Effector CD8-positive, alpha-beta T cell (primary cell): ENCODE results near the gene OR10G4.
"Not testable (repeated sequence)": the region's sequence is repeated elsewhere in the genome, so short reads cannot be mapped to it uniquely, and the experiment has no call there.

Experiments
- DNase-seq: peaks from one replicate; lab custom pipeline; 2025; lab: John Stamatoyannopoulos, UW
- total RNA-seq, 4 experiments: gene quantifications; one replicate each; lab custom pipeline; 2026; lab: John Stamatoyannopoulos, UW

Gene OR10G4, protein sequence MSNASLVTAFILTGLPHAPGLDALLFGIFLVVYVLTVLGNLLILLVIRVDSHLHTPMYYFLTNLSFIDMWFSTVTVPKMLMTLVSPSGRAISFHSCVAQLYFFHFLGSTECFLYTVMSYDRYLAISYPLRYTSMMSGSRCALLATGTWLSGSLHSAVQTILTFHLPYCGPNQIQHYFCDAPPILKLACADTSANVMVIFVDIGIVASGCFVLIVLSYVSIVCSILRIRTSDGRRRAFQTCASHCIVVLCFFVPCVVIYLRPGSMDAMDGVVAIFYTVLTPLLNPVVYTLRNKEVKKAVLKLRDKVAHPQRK
- 0 reads per million in 4 experiments for total RNA-seq

DNA sequence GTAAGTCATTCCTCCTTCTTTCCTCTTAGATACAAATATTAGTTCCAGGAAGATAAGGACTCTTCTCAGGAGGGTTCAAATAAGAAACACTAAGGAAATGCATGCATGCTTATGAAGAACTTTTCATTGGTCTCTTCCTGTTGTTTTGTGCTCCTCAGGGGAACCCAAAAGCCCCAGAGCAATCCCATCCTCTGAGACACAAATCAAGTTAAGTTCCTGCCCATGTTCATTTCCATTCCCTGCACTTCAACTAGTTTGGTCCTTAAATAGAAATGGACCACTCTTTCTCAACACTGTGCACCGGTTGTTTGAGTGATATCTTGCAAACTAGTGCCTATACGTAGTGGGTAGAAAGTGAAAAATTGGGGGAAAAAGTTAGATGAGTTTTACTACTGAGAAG lies at the start of gene OR10G4:
Gene OR10G4, plus strand, starts transcription at position 301 of the 400 bp plus-strand sequence. CDS start 2,578 bp downstream, outside the sequence.
- DNase-seq = no peak

DNA sequence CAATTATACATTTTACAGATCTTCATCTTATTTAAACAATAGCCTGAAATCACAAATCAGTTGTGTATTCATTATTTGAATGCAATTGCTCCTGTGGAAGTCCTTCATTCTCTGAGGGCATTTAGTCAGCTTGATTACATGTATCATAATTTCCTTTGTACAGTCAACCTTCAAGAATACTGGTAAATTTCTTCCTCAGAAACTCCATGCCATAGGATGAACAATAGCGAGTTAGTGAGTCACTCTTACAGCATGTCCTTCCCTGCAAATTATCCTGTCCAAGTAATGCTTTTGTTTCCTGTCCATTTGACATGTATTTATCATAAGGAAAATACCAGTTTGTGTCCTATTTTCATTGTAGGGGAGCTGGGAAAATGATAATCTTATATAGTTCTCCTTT lies 39.0 kb upstream of the OR10G4 start:
- no peak for DNase-seq

DNA sequence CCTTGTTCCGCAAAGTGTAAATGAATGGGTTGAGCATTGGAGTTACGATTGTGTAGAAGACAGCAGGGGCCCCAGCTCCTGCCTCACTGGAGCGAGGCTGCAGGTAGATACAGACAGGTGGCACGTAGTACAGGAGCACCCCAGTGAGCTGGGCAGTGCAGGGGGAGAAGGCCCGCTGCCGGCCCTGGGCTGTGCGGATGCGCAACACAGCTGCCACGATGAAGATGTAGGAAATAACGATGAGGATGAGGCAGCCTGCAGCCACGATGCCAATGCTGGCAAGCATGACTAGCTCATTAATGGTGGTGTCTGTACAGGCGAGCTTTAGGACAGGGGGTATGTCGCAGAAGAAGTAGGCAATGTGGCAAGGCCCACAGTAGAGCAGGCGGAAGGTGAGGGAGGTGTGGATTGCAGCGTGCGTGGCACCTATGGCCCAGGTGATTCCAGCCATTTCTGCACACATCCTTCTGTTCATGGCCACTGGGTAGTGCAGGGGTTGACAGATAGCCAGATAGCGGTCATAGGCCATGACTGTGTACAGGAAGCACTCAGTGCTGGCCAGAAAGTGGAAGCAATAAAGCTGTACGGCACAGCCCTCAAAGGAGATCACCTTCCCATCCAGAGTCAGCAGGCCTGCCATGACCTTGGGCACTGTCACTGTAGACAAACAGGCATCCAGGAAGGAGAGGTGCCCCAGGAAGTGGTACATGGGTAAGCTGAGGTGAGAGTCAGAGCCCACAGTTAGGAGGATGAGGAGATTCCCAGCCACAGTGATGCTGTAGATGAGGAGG lies 35.8 kb upstream of the OR10G4 start:
- DNase-seq = no peak

DNA sequence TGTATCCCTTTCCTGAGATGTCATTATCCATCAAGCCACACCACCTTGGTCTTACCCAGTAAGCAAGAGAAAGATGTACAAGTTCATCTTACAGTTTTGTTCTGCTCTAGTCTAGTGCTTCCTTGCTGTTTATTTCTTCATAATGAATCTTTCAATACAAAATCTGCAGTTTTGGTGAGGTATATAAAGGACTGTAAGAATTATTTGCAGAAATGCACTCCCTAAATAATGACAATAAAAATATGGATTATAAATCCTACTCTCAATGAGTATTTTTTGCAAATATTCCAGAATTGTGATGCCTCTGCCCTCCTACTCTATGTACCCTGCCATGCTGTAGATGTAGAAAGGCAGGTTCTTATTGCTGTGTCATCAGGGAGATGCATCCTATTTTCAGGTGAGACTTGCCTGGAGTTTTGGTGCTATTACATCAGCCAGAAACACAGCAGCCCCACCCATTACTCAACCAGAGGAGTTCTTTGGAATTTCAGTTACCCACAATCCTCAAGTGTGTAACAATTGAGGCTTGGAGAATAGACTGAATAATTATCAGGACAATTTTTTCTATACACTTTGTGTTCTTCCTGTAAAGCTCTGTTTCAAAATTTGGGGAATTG lies 35.0 kb upstream of the OR10G4 start, which contains the start of gene OR10S1:
Gene OR10S1, minus strand, starts transcription at position 51 of the 617 bp plus-strand sequence. CDS start 117 bp downstream, outside the sequence.
- no peak for DNase-seq

DNA sequence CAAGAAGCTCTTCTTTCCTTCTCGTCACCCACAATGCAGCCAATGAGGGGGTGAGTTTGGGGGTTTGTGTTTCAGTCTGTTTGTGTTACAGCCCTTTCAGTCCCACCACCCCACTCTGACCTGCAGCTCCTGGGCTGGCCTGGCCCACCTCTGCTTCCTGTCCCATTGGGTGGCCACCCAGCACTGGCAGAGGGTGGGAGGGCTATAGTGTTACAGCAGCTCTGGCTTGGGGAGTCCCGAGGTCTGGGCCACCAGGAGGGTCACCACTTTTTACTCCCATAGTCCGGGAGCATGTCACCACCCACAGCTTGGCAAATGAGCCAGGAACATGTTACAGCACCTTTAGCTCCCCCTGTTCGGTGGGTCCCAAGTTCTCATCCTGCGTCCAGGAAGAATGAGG lies 33.5 kb upstream of the OR10G4 start:
- no peak for DNase-seq

DNA sequence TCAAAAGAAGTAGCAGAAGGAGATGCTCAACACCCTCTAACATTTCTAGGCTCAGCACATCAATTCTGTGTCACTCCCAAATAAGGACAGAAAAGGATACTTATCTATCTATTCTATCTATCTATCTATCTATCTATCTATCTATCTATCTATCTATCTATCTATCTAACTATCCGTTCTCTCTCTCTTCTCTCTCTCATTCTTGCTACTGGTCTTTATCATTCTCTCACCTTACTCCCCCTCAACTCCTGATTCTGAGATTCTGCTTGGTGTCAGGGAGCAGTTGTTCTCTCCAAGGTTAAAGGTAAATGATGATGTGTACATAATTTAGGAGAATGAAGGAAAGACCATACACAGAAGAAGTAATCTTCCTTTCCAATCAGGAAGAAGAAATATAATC lies 17.7 kb upstream of the OR10G4 start, which contains the start of gene OR10G6:
Gene OR10G6, minus strand, starts transcription at position 43 of the 400 bp plus-strand sequence. Its CDS starts 0 bp downstream, at position 43.
- DNase-seq = no peak

DNA sequence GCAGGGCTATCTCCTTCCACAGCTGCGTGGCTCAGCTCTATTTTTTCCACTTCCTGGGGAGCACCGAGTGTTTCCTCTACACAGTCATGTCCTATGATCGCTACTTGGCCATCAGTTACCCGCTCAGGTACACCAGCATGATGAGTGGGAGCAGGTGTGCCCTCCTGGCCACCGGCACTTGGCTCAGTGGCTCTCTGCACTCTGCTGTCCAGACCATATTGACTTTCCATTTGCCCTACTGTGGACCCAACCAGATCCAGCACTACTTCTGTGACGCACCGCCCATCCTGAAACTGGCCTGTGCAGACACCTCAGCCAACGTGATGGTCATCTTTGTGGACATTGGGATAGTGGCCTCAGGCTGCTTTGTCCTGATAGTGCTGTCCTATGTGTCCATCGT lies 3.0 kb downstream of the OR10G4 start:
- DNase-seq = not testable (repeated sequence)

DNA sequence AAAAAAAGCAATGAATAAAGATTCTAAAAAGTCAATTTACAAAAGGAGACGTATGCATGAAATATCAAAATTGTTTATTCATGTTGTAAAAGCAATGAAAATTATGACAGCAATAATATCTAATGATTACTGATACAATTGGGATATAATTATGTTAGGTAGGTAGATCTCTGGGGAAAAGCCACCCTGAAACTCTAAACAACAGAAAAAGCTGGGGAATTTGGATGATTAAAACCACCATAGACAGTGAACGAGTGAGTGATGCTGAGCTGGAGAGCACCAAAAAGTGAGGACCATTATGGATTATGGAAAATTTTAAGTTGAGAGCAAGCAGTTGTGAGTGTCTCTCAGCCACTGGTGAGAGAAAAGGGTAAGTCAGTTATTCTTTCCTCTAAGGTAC lies 13.7 kb downstream of the OR10G4 start, which contains the start of gene OR10G8:
Gene OR10G8, plus strand, starts transcription at position 301 of the 400 bp plus-strand sequence. CDS start 2,825 bp downstream, outside the sequence.
- no peak for DNase-seq

DNA sequence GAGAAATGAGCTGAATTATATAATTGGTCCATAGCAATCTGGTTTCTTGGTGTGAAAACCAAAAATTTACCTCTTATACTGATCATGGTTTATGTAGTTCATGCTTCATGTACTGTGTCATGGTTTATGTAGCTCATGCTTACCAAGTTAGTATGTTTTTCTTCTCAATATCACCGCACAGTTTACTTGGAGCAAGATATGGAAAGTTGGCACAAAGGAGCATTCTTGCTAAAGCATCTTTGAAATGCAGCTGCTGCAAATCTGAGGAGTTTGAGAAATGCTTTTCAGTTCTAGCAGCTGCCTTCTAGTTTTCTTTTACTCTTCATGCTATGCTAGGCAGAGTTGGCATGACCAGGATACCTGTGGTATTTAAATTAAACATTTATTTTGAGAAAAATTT lies 23.9 kb downstream of the OR10G4 start:
- no peak for DNase-seq

DNA sequence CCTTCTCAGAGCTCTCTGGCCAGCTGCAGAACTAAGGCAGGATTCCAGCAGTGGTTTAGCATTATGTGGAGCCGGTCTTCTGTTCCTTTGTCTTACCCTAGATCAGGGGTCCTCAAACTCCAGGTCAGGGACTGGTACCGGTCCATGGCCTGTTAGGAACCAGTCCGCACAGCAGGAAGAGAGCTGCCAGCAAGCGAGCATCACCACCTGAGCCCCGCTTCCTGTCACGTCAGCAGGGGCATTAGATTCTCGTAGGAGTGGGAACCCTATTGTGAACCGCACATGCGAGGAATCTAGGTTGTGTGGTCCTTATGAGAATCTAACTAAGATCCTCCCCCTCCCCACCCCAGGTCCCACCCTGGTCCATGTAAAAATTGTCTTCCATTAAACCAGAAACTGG lies 26.8 kb downstream of the OR10G4 start:
- DNase-seq = no peak

DNA sequence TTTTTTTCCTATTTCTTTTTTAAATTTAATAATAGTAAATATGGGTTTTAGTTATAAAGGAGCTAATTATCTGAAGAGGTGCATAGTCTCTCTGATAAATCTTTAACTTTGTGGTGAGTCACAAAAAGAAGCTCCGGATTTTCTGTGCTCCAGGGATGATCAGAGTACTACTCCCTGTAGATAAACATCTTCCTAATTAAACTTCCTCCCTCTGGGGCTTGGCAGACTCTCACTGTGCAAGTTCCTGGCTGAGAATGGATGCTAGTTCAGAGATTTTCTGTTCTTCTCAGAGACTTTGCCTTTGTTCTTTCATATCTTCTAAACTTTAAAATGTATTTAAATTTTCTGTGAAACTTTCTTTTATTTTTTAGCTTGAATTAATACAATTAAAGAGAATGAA lies 28.5 kb downstream of the OR10G4 start, which contains the start of gene OR10G7:
Gene OR10G7, minus strand, starts transcription at position 72 of the 400 bp plus-strand sequence. CDS start 2,324 bp downstream, outside the sequence.
- no peak for DNase-seq

DNA sequence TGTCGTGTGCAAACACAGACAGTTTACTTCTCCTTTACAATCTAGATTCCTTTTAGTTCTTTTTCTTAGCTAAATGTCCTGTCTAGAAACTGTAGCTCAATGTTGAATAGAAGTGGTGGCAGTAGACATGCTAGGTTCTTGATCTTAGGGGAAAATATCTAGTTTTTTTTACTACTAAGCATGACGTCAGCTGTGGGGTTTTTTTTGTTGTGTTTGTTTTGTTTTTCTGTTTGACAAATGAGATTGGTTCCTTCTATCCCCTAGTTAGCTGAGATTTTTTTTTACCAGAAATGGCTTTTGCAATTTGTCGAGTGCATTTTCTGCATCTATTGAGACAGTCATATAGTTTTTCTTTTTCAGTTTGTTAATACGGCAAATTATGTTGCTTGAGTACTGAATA lies 30.6 kb downstream of the OR10G4 start:
- no peak for DNase-seq

DNA sequence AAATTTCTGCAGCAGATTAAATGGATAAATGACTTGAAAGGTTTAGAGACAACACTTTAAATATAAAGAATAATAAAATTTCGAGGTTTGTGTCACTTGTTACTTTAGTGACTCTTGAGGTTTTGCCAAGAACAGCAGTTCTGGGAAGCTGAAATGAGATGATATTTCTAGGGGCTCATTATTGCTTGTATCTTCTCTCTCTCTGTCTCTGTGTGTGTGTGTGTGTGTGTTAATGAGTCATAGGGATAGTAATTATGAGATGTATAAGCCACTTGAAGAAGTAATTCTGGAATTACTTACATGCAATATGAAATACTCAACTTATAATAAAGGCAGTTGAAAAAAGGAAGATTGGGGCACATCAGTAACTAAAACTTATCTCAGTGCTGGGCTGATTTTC lies 38.0 kb downstream of the OR10G4 start:
- no peak for DNase-seq

DNA sequence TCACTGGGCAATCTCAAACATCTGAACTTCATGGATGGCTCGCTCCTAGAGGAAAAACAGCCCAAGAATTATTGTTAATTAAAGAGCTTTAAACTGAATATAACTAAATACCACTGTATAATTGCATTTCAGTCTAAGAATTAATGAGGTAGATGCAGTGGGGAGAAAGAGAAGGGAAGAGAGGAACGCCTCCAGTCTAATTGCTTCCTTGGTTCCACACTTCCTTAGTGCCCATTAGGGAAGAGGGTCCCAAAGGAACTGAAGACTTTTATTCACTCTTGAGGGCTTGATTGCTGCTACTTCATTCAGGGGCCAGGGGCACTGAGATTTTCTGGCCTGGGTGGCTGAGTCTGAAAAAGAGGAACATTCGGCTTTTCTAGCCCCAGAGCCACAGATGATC lies 40.2 kb downstream of the OR10G4 start:
- DNase-seq = no peak
